Endothelial cell of umbilical vein (primary cell): ENCODE measurements around the gene RCAN1. TPM values are rescaled to one million over a fixed set of nuclear protein-coding genes. Genes with fewer than 3 reads are reported as not detected.

Experiments
- BruUV-seq: library from RNA; stranded (reverse); fragments of 400-500 nt; replicated peaks from 2 replicates; lab custom pipeline; 2021; lab: Mats Ljungman, UMichigan
- CTCF ChIA-PET: fragments of 300-600, 350-600 bp; sonication (Branson Sonifier 250); formaldehyde crosslinking; loops from one replicate; lab custom pipeline; 2021; ENCODE audit warnings: antibody characterized with exemption, inconsistent platforms; lab: Charles Lee
- POLR2A ChIA-PET: fragments of 300-600, 350-600 bp; sonication (Branson Sonifier 250); formaldehyde crosslinking; loops from one replicate; lab custom pipeline; 2021; ENCODE audit warnings: antibody characterized with exemption, inconsistent platforms; lab: Charles Lee
- DNase-seq: peaks from one replicate; pipeline ENCODE4 v3.0.0-alpha.2; 2011; ENCODE audit warnings: low read depth, low spot score
- FAIRE-seq: peaks from 2 replicates; lab custom pipeline; 2011; peaks lifted over from hg19 to GRCh38; lab: Jason Lieb, UNC
- H2AFZ ChIP-seq: 2 replicates; pipeline ENCODE4 v1.6.0; 2012; ENCODE audit warnings: low read depth, low read length, control low read depth, inconsistent platforms
- H3K27ac ChIP-seq: 2 replicates; pipeline ENCODE4 v1.5.1; 2011; ENCODE audit warnings: low read depth, mild to moderate bottlenecking, control low read depth, low read length, moderate library complexity; ENCODE audit not compliant: insufficient read depth
- H3K27me3 ChIP-seq, 2 experiments: 2 replicates each; pipeline versions ENCODE4 v1.6.0 to v1.6.1; 2011; ENCODE audit warnings: low read length in 2 of 2, mixed read lengths in 1 of 2; ENCODE audit not compliant: control insufficient read depth in 2 of 2, insufficient read depth in 2 of 2
- H3K36me3 ChIP-seq, 2 experiments: 2 replicates in 1 of 2; 3 replicates in 1 of 2; pipeline ENCODE4 v1.5.1; 2011; ENCODE audit warnings: low read length in 2 of 2, mild to moderate bottlenecking in 1 of 2, moderate library complexity in 1 of 2; ENCODE audit not compliant: control insufficient read depth in 2 of 2, insufficient read depth in 2 of 2; ENCODE audit errors: extremely low read depth in 1 of 2
- H3K4me1 ChIP-seq: 3 replicates; pipeline ENCODE4 v1.5.1; 2011; ENCODE audit warnings: mild to moderate bottlenecking, low read length; ENCODE audit not compliant: control insufficient read depth, insufficient read depth; ENCODE audit errors: extremely low read depth
- H3K4me2 ChIP-seq: 2 replicates; pipeline ENCODE4 v1.6.1; 2011; ENCODE audit warnings: low read length, control low read depth, mixed read lengths; ENCODE audit not compliant: insufficient read depth
- H3K4me3 ChIP-seq, 3 experiments: fragments of 200-600 bp in 1 of 3; sonication (generic), shearing (Covaris generic) in 1 of 3; replicated peaks in 1 of 3; 2 replicates each; pipeline ENCODE4 v1.5.1; 2011 to 2016; ENCODE audit warnings: control low read depth in 3 of 3, low read length in 3 of 3, mild to moderate bottlenecking in 2 of 3, inconsistent platforms in 1 of 3, low read depth in 1 of 3, moderate library complexity in 1 of 3; ENCODE audit not compliant: insufficient read depth in 1 of 3
- H3K79me2 ChIP-seq: 2 replicates; pipeline ENCODE4 v1.6.0; 2012; ENCODE audit warnings: low read length, inconsistent platforms; ENCODE audit not compliant: control insufficient read depth, insufficient read depth
- H3K9ac ChIP-seq: replicated peaks from 2 replicates; pipeline ENCODE3; 2011; ENCODE audit warnings: low read length, control low read depth; ENCODE audit not compliant: insufficient read depth; ENCODE audit errors: extremely low read depth
- H3K9me1 ChIP-seq: replicated peaks from 3 replicates; pipeline ENCODE4 v1.6.0; 2011; ENCODE audit warnings: mild to moderate bottlenecking, low read length; ENCODE audit not compliant: control insufficient read depth, insufficient read depth; ENCODE audit errors: extremely low read depth
- H3K9me3 ChIP-seq: replicated peaks from 2 replicates; pipeline ENCODE4 v1.5.1; 2012; ENCODE audit warnings: low read length, inconsistent platforms; ENCODE audit not compliant: control insufficient read depth, insufficient read depth
- H4K20me1 ChIP-seq: replicated peaks from 2 replicates; pipeline ENCODE3; 2011; ENCODE audit warnings: mild to moderate bottlenecking, low read length; ENCODE audit not compliant: control insufficient read depth, insufficient read depth; ENCODE audit errors: extremely low read depth
- FOS ChIP-seq: IDR thresholded peaks from 2 replicates; pipeline ENCODE4 v1.6.1; 2011; ENCODE audit warnings: mild to moderate bottlenecking, low read length, moderate library complexity, borderline replicate concordance; ENCODE audit not compliant: insufficient read depth
- JUN ChIP-seq: IDR thresholded peaks from 2 replicates; pipeline ENCODE4 v1.6.1; 2011; ENCODE audit warnings: borderline replicate concordance, low read depth; ENCODE audit not compliant: insufficient read length, insufficient read depth
- POLR2A ChIP-seq: IDR thresholded peaks from 2 replicates; pipeline ENCODE4 v1.6.1; 2012; ENCODE audit warnings: low read depth, mild to moderate bottlenecking, control low read depth, low read length
- POLR2AphosphoS5 ChIP-seq: IDR thresholded peaks from 2 replicates; pipeline ENCODE4 v1.6.1; 2012; ENCODE audit warnings: low read depth, mild to moderate bottlenecking, control low read depth, low read length, moderate library complexity; ENCODE audit not compliant: insufficient read depth
- dilution Hi-C: fragments of 300-500 bp; cut with MboI; formaldehyde crosslinking; loops from one replicate; pipeline ENCODE4 v1.15.0; 2019; ENCODE audit warnings: low sequenced_read_pairs; ENCODE audit not compliant: extremely low pct_ligation_motif_present
- intact Hi-C: fragments of 100-400 bp; cut with micrococcal nuclease; formaldehyde crosslinking; loops from one replicate; pipeline ENCODE4 v1.10.0; 2022
- polyA plus RNA-seq, 4 experiments: library from polyadenylated mRNA; depleted of rRNA in 3 of 4; stranded (reverse) in 3 of 4; unstranded in 1 of 4; fragments of >200 nt; gene quantifications; 2 replicates each; pipeline versions ENCODE4 v1.2.1 to v1.2.3, GENCODE V29; 2011 to 2012; ENCODE audit warnings: missing spikeins in 1 of 4
- total RNA-seq: library from RNA; stranded (reverse); gene quantifications from 2 replicates; pipeline ENCODE4 v1.2.3, GENCODE V29; 2021
- TF ChIP-seq, protein P1 (sequence below), 2 donors: IDR thresholded peaks; 1 replicate in 1 of 2; 2 replicates in 1 of 2; pipeline ENCODE4 v1.5.1; 2011; ENCODE audit warnings: low read length in 2 of 2, mild to moderate bottlenecking in 2 of 2, moderate library complexity in 2 of 2, control low read depth in 1 of 2, inconsistent platforms in 1 of 2, low read depth in 1 of 2; ENCODE audit not compliant: insufficient read depth in 1 of 2; ENCODE audit errors: extremely low read depth in 1 of 2
- TF ChIP-seq, protein P2 (sequence below): IDR thresholded peaks from 2 replicates; pipeline ENCODE4 v1.6.1; 2011; ENCODE audit not compliant: insufficient read depth, insufficient read length

Gene RCAN1
- total and polyA plus RNA-seq, 2 donors (not counting 3 experiments of a cell fraction or from before 2014, with no cell fraction given): 9.7 to 16.5 TPM

GRCh38 chr21:34544032-34544496 is 70.8 kb downstream of the RCAN1 start:
- TF ChIP-seq, protein P1, sequence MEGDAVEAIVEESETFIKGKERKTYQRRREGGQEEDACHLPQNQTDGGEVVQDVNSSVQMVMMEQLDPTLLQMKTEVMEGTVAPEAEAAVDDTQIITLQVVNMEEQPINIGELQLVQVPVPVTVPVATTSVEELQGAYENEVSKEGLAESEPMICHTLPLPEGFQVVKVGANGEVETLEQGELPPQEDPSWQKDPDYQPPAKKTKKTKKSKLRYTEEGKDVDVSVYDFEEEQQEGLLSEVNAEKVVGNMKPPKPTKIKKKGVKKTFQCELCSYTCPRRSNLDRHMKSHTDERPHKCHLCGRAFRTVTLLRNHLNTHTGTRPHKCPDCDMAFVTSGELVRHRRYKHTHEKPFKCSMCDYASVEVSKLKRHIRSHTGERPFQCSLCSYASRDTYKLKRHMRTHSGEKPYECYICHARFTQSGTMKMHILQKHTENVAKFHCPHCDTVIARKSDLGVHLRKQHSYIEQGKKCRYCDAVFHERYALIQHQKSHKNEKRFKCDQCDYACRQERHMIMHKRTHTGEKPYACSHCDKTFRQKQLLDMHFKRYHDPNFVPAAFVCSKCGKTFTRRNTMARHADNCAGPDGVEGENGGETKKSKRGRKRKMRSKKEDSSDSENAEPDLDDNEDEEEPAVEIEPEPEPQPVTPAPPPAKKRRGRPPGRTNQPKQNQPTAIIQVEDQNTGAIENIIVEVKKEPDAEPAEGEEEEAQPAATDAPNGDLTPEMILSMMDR (IDR thresholded peaks at IDR 0.05; ENCODE audit: extremely low read depth in 1 of 2, insufficient read depth in 1 of 2, low read depth in 1 of 2, low read length in 2 of 2): peak; percentile 79 to 80
- TF ChIP-seq FOS: no peak
- TF ChIP-seq JUN: no peak
- peak; percentile 28 for TF ChIP-seq POLR2AphosphoS5
- no peaks in the 10 kb centered on the region for H3K9me1 ChIP-seq

DNA sequence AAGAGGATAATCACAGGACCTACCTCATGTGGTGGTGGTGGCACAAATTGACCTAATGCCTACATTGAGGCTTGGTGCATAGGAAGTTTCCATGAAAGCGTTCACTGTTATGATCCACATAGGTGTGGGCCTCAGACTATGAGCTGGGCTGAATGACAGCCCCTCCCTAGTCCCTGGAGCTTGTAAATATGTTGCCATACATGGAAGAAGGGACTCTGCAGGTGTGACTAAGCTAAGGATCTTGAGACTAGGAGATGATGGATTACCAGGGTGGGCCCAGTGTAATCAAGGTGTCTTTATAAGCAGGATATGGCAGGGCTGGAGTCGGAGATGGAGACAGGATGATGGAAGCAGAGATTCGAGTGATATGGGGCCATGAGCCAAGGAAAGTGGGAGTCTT is 71.9 kb downstream of the RCAN1 start:
- Histone ChIP-seq H3K4me2 (no peak overlapping the region), H3K4me3 (no peak overlapping the region), H3K27me3 (no peaks in the 10 kb centered on the region), H3K36me3 (no peaks in the 10 kb centered on the region), H3K27ac (no peak overlapping the region), H3K9ac (no peak overlapping the region), H3K9me1 (no peaks in the 10 kb centered on the region), H2AFZ (no peak overlapping the region), H3K4me1 (no peaks in the 10 kb centered on the region), H4K20me1 (no peaks in the 10 kb centered on the region), H3K9me3 (no peaks in the 10 kb centered on the region), H3K79me2 (no peaks in the 10 kb centered on the region)
- POLR2A ChIA-PET: interaction anchor here (1.5 kb wide), 1 partner anchor 16 kb away, joined by 7 read pairs; no protein-coding TSS in a partner anchor
- DNase-seq: no peak
- dilution Hi-C loops: no loop called here
- no peak for FAIRE-seq
- BruUV-seq: no TSS peak
- CTCF ChIA-PET: interaction anchor here (1.2 to 6.9 kb wide), 14 partner anchors 10 to 88 kb away, joined by 4 to 113 read pairs (median 12); partner anchors contain the start of gene KCNE1
- intact Hi-C loops: no loop called here
- TF ChIP-seq, protein P2, sequence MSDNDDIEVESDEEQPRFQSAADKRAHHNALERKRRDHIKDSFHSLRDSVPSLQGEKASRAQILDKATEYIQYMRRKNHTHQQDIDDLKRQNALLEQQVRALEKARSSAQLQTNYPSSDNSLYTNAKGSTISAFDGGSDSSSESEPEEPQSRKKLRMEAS: no peak
- TF ChIP-seq POLR2AphosphoS5: no peak
- no peak for TF ChIP-seq JUN
- no peak for TF ChIP-seq POLR2A

More at GRCh38 chr21:34544032-34544496, 70.8 kb downstream of the RCAN1 start:
- ChIA-PET POLR2A (interaction anchor here (0.8 to 1.5 kb wide), 3 partner anchors 14 to 19 kb away, joined by 3 to 7 read pairs (median 3); no protein-coding TSS in a partner anchor), CTCF (interaction anchor here (0.6 to 6.9 kb wide), 24 partner anchors 9 to 87 kb away, joined by 3 to 113 read pairs (median 6); partner anchors contain the start of gene KCNE1)
- Histone ChIP-seq H3K79me2 (no peaks in the 10 kb centered on the region), H3K4me2 (no peak overlapping the region), H3K36me3 (no peaks in the 10 kb centered on the region), H4K20me1 (no peaks in the 10 kb centered on the region), H2AFZ (no peak overlapping the region), H3K9ac (no peak overlapping the region), H3K4me3 (no peak overlapping the region), H3K4me1 (no peaks in the 10 kb centered on the region), H3K9me3 (no peaks in the 10 kb centered on the region), H3K27me3 (no peaks in the 10 kb centered on the region), H3K27ac (no peak overlapping the region)
- peak; percentile 79 for DNase-seq
- no TSS peak for BruUV-seq
- peak; percentile 97 for FAIRE-seq
- dilution Hi-C loops (no loop called here), intact Hi-C loops (loop anchor here (1.0 kb wide), 3 partner anchors 18 to 38 kb away; no protein-coding TSS in a partner anchor)
